Measurements from ENCODE around the gene WFIKKN2. TPM values are rescaled to one million over a fixed set of nuclear protein-coding genes. Genes with fewer than 3 reads are reported as not detected.
"Not testable (repeated sequence)": the region's sequence is repeated elsewhere in the genome, so short reads cannot be mapped to it uniquely, and the experiment has no call there.

WFIKKN2 gene
- total RNA-seq, 1 donor from 2014 or later: not detected

DNA sequence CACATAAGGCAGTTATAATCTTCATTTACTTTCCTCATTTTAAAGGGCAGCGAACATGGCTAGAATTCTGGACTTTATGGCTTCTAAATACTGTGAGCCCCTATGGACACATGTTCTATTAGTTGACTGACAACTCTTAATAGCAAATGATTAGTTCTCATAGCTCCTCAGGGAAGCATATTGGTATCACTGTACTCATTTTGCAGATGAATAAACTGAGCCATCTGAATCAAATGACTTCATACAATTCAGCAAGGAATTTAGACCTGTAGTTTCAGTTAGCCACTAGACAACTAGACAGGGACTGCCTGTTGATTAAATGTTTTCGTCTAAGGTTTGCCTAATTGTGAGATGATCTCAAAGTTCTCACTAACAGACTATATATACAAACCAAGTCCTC is 21.0 kb downstream of the WFIKKN2 start:
- no peak for DNase-seq

DNA sequence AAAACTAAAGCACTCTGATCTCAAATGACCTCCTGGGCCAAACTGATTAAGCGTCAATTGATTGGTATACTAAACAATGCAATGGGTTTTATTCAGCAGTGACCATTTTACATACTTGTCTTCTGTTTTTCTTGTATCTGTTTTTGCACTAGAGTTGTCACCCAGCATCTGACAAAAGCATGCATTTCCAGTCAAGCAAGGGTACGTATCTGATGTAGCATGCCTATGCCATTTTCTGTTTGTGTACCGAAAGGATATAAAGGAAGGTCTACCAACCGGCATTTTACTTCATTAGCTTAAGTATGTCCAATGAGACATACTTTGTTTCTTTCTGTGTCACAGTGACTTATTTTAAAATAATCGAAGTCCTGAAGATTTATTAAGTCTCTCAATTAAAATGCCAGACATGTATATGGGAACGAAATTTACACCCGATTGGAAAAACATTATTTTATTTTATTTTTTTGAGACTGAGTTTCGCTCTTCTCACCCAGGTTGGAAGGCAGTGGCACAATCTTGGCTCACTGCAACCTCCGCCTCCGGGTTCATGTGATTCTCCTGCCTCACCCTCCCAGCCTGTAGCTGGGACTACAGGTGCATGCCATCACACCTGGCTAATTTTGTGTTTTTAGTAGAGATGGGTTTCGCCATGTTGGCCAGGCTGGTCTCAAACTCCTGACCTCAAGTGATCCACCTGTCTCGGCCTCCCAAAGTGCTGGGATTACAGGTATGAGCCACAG is 23.3 kb downstream of the WFIKKN2 start:
- DNase-seq: no peak

DNA sequence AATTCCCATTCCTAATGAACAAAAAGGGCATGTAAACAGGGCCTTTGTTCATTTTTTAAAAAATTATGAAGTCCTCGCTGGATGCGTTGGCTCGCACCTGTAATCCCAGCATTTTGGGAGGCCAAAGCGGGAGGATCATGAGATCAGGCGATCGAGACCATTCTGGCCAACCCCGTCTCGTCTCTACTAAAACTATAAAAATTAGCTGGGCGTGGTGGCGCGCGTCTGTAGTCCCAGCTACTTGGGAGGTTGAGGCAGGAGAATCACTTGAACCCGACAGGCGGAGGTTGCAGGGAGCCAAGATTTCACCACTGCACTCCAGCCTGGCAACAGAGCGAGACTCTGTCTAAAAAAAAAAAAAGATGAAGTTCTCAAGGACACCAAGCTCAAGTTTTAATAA is 24.3 kb downstream of the WFIKKN2 start:
- DNase-seq: not testable (repeated sequence)

DNA sequence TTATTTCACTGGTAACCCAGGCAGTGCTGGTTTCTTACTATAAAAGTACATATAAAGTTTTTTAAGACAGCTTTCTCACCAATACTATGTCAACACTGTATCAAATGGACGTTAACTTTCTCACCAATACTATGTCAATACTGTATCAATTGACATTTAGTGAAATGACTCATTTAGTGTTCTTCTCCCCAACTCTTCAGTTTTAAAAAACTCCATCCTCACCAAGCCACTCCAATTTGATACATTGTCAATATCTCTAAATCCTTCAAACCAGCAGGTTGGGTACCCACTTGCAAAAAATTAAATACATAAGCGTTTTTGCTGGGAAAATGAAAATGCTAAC is 25.9 kb downstream of the WFIKKN2 start:
- no peak for DNase-seq

DNA sequence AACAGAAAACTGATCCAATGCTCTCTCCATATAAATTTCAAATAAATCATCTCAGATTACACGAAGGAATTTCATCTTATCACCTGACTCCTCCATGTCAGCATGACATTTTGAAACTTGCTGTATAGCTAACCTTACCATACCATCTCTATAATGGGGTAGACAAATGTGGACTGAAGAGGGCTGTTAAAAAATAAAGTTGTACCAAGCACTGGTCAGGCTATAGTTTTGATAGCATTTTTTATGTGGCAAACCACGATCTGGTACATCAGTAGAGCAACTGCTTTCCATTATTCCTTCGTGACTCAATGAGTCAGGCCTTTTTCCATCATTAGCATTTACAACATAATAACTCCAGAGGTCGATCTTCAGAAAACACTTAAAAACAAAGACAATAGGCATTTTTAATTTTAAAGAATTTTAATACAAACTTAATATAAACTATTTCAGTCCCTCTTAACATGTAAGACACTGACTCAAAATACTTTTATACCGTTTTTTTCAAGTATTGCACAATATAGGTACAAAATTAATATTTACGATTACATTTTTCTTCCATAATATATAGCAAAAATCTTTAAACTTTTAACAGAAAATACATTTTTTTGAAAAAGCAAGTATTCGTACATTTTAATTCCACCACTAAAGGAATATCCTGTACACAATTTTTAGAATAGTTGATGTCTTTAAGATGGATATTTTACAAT is 26.6 kb downstream of the WFIKKN2 start:
- no peak for DNase-seq

DNA sequence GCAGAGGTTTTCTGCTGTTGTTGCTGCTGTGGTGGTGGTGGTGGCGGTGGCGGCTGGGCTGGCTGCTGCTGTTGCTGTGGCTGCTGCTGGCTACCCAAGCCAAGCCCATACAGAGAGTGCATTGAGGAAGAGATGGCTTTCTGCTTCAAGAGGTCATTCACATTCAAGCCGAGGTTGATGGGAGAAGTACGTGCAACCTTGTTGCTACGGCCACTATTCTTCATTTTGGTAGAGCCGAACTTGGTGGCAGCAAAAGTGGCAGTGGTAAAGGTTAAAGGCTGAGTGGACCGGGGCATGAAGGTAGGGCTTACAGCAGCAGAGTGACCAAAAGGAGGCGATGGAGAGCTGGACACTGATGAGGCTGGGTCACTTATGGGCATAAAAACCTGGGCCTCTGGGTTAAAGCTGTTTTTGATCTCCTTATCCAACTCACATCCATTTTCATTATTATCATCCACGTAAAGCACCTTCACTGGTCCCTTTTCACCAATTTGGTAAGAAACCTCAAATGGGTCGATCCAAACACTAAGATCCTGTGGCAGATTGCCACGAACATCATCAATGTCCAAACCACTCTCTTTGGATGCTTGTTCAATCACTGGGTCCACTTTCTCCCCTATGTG is 27.9 kb downstream of the WFIKKN2 start:
- DNase-seq: peak; percentile 72

DNA sequence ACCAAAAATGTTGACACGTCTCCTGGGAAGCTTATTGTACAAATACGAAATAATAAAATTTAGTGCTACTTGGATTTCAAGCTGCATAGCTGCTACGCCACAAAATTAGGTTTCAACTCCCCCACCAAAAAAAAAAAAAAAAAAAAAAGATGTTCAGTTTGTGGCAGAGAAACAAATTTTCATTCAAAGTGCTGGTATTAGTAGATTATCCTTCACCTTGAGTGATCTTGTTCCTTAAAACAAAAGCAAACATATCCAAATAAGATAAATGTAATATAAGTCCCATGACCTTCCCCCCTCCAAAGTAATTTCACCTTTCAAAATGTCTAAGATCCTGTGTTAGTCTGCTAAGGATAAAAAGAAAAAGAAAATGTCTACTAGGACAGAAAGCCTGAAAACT is 28.5 kb downstream of the WFIKKN2 start:
- DNase-seq: no peak

DNA sequence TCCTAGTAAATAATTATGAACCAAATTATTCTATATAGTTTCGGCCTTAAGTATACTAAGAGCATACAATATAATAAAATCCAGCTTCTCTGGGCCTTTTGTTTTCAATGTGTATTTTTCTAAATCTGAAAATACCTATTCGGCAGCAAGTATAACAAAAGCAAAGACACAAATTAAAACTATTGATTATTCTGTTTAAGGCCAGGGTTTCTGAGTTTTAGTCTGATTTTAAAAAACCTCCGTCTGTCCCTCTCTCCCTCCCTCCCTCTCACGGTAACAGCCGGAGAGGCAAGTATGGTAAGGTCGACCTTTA is 29.3 kb downstream of the WFIKKN2 start:
- no peak for DNase-seq

DNA sequence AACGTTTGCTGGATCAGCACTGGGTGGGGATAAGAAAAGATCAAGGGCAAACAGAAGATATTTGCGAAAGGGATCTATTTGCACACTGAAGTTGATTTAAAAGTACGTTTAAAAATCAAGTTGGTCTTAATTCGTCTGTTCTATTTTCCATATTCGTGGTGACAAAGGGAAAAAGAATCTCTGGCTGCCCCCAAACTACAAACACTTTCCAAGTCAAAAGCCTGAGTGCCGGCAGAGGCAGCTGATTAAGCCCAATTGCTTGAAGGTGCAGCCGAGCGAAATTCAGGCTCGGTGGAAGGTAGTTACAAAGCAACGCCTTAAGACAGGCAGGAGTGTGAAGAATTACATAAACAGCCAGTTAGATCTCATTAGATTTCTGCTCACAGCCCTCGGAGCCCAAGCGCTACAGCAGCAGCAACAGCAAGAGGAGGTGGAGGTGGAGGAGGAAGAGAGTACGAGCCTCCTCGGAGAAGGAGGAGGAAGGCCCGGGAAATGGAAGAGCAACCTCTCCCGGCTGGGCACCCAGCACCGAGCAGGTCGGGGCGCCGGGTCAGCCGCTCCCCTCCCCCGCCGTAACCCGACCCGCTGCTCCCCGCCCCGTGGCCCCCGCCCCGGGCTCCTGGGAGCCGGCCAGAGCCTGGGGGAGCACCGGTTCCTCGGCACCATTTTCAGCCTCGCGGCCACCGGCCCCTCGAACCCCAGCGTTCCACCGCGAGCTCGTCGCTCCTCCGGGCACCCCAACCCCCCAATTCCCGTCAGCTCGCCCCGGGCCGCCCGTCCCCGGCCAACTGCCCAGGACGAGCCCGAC is 29.9 kb downstream of the WFIKKN2 start:
- peak; percentile 57 for DNase-seq

DNA sequence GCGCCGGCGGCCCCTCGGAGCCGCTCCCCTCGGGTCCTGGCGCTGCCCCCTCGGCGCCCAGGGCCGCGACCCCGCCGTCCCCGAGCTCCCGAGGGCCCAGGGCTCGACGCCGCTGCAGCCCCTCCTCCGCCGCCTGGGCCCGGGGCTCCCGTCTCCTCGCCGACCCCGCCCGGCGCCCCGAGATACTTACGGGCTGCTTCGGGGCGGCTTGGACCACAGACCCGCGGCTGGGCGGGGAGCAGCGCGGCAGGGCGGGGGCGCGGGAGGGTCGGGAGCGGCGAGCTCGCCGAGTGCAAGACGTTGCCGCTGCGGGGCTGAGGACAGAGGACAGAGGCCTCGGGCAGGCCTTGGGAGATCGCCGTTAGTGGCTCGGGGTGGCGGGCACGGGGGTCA is 30.5 kb downstream of the WFIKKN2 start:
- no peak for DNase-seq

DNA sequence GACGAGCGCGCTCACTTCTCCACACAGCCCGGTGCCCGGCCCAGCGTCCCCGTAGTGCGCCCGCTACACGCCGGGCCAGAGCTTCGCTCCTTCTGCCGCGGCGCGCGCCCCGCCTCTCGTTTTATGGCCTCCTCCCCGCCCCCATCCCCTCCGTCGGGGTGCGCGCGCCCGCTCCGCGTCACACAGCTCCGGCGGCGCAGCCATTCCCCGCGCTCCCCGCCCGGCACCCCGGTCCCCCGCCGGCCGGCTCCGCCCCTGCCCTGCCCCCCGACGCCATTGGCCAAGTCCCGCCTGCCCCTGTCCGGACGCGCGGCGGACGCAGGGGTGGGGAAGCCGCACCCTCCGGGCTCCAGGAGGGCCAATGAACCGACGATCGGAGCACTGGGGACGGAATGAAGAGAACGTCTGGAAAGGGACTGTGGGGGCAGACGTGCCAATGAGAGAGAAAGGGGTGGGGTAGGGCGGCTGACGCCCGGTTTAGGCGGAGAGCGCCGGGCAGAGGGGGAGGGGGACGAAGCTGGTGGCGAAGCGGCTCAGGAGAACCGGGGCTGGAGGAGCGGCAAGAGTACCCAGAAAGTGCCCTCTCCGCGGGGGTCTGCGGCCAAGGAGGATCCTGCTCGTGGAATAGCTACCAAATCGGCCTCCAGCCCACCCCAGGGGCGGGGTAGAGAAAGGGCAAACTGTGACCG is 31.0 kb downstream of the WFIKKN2 start, which contains the start of gene TOB1:
TOB1 (minus strand) TSS at position 94 of the 689 bp plus-strand sequence. CDS start 2,337 bp downstream, outside the sequence.
- peak; percentile 98 for DNase-seq

DNA sequence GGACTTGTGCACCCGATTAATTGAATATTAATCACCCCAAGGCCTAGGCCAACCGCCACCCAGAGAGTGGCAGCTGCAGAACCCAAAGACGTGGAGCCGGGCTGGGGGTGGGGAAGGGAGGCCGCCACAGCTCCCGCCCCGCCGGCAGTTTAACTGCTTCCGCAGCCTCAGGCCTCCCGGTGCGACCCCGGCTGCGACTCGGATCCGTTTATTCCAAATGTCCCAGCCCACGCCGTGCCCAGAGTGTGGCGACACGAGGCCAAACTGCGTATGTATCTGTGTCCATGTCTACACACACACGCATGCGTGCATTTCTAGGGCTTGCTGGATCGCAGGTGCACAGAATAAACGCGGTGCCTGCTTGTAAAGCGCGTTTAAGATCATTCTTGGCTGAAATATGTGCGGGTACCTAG is 31.6 kb downstream of the WFIKKN2 start:
- no peak for DNase-seq

DNA sequence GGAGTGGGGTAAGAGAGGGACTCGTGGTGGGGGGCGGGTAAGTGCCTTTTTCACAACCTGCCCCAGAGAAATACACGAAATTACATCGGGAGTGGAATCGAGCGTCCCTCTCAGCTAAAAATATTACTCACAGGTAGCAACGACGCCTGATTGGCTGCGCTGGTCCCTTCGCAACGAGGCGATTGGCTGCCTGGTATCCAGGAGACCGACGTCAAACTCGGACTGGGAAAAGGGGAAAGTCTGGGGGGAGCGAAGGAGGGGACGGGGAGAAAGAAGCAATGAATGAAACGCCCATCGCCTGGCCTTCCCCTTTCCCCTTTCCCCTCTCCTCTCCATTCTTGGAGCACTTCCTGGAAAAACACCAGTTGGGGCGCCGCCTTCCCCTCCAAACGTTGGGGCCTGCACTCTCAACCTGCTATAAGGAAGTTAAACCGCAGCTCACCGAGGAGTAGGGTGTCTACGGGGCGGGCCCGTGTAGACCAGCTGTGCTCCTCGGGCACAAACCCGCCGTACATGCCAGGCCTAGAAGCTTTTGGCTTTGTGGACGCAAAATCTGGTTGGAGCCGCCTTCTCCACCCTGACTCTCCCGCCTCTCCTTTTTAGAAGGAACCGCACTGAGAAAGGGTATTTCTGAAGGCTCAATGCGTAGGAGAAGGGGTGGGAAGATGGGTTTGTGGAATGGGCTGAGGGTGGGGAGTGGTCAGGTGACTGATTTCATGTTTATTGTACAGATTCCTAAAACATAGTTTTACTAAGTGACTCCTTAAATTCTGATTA is 32.2 kb downstream of the WFIKKN2 start:
- peak; percentile 97 for DNase-seq

DNA sequence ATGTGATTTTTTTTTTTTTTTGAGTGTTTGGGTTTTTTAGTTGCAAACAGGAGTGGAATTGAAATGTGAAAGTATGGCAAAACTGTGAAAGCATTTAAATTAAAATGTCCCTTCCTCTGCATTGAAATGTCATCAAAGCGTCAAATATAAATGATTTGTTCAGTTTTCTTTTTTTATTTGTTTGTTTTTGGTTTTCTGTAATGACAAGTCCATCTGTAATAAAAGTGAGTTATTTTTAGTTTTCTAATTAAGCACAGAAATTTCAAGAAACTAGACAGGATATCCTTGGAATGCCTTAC is 32.7 kb downstream of the WFIKKN2 start:
- peak; percentile 6 for DNase-seq

DNA sequence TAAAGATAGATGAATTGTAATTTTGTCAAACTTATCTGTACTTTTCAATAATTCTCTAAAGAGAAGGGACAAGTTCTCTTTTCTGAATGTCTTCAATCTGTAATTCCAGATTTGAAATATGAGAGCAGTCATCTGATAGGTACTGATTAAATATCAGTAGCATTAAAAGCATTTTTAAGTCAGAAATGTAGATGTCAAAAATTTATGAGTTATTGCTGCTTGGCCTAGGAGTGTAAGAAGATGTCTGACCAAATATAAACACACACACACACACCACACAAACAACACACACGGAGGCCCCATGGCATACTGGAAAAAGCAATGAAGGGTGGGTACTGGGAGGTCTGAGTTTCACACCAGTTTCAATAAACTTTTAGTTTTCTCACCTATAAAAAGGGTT is 33.2 kb downstream of the WFIKKN2 start:
- DNase-seq: no peak

DNA sequence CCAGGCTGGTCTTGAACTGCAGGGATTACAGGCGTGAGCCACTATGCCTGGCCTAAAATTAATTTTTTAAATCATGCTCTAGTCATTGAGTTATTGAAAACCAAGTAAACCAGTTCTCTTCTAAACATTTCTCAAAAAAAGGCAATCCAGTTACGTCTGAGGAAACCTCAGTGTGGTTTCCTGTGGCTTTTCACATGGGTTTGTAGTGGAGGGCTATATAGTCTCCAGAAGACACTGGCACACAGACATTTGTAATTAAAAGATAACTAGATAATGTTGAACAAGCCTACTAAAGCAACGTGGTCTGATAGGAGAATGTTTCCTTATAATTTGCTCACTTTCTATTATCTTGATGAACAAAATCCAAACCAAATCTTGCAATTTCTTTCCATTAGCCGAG is 36.0 kb downstream of the WFIKKN2 start:
- DNase-seq: no peak

DNA sequence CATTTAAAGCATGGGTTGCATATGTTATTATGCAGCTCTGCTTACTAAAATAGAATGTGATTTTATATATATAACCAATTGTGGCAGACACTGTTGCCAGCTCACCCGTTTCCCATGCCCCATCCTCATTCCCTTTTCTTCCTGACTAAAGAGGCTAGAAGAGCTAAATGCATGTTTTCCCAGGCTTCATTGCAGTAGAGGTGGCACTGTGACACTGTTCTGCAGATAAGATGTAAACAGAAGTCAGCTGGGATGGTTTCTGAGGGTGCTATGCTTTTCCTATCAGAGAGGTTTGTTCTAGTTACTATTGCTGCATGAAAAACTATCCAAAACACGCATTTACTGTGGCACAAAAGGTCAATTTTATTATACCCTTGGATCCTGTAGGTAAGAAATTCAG is 36.5 kb downstream of the WFIKKN2 start:
- DNase-seq: no peak

DNA sequence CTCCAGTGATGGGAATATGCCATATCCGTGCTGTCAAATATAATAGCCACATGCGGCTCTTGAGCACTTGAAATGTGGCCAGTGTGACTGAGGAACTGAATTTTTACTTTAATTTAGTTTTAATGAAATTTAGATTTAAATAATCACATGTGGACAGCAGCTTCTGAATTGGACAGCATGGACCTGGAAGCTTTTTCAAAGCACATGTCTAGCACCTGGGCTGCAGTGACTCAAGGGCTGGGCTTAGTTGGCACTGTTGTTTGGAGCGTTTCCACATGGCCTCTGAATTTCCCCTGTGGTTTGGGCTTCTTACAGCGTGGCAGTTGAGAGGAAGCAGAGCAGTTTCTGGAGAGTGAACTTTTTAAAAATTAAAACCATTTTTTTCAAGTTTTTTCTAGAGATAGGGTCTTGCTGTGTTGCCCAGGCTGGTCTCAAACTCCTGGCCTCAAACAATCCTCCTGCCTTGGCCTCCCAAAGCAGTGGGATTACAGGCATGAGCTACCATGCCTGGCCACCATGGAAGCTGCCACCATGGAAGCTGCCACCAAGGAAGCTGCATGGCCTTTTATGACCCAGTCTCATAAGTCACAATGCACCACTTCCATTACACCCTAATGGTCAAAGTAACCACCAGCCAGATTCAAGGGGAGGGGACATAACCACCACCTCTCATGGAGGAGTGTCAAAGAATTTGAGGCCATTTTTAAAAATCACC is 37.5 kb downstream of the WFIKKN2 start:
- DNase-seq: no peak

DNA sequence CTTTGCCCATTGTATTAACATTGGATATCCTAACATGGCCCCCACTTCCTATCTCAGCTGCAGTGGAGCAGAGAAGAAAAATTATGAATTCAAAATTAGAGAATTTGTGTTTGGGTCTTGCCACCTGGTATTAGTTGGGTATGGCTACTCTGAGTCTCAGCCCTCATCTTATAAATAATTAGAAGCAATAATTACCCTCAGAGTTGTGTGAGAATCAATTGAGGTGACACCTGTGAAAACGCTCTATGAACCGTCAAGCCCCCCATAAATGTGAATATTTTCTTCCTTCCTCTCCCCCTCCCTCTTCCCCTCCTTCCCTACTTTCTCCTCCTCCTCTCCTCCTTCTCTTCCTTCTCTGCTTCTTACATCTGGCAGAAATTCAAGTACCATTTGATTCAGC is 39.7 kb downstream of the WFIKKN2 start:
- DNase-seq: no peak

DNA sequence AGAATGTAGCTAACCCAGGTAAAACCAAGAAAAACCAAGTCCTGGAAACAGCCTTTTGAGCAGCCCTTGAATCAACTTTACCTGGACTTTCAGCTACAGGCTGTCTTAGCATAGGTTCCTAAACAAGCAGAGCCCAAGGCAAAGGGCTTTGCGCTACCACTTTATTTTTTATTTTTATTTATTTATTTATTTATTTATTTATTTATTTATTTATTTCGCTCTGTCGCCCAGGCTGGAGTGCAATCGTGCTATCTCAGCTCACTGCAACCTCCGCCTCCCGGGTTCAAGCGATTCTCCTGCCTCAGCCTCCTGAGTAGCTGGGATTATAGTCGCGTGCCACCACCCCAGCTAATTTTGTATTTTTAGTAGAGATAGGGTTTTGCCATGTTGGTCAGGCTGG is 41.7 kb downstream of the WFIKKN2 start:
- DNase-seq: not testable (repeated sequence)

DNA sequence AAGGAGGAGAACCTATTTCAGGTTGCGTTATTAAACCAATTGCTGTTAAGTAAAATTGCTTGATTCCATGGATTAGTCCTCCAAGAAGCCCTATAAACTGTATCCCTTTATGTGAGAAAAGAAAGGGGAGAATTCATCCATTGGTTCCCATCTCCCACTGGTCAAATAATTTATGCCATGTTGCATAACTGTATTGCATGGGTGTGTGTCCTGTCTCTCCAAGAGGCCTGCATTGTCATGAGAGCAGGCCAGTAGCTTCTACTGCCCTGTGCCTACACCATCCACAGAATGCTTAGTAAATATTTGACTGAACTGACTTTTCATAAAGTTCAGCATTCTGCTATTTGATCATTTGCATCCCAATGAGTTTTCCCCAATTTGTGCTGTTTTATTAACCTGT is 42.5 kb downstream of the WFIKKN2 start:
- DNase-seq: no peak
